Measurements from ENCODE around the gene BEND6. TPM values are rescaled to one million over a fixed set of nuclear protein-coding genes. Genes with fewer than 3 reads are reported as not detected.

BEND6 gene
- total RNA-seq, result 2.1 and 7.4 TPM in 2 replicates

- peak; percentile 19 for DNase-seq (ENCODE audit: low read depth)
These were observed at the start of gene BEND6 for GRCh38 chr6:56954403-56955170. Gene BEND6 (plus strand): TSS chr6:56955107. CDS start chr6:56981811, 26,704 bp downstream.

- no peak for DNase-seq (ENCODE audit: low read depth)
These were observed 49.5 kb upstream of the BEND6 start for GRCh38 chr6:56905378-56905777.

GRCh38 chr6:56906752-56907151 lies 48.2 kb upstream of the BEND6 start:
- no peak for DNase-seq (ENCODE audit: low read depth)

GRCh38 chr6:56909115-56909907 lies 45.6 kb upstream of the BEND6 start:
- no peak for DNase-seq (ENCODE audit: low read depth)

- peak; percentile 70 for DNase-seq (ENCODE audit: low read depth)
These were observed 43.1 kb upstream of the BEND6 start for GRCh38 chr6:56911847-56912246.

GRCh38 chr6:56913285-56914074 lies 41.4 kb upstream of the BEND6 start:
- no peak for DNase-seq (ENCODE audit: low read depth)

GRCh38 chr6:56914798-56915658 lies 39.9 kb upstream of the BEND6 start:
- DNase-seq (ENCODE audit: low read depth), result no peak

- DNase-seq (ENCODE audit: low read depth), result no peak
These were observed 39.1 kb upstream of the BEND6 start for GRCh38 chr6:56915832-56916231.

- DNase-seq (ENCODE audit: low read depth), result no peak
These were observed 37.9 kb upstream of the BEND6 start for GRCh38 chr6:56916849-56917551.

- no peak for DNase-seq (ENCODE audit: low read depth)
These were observed 32.3 kb upstream of the BEND6 start for GRCh38 chr6:56922645-56923044.

GRCh38 chr6:56923565-56923964 lies 31.3 kb upstream of the BEND6 start:
- DNase-seq (ENCODE audit: low read depth), result no peak

- peak; percentile 37 for DNase-seq (ENCODE audit: low read depth)
These were observed 27.1 kb upstream of the BEND6 start for GRCh38 chr6:56927538-56928453.

GRCh38 chr6:56930846-56931245 lies 24.1 kb upstream of the BEND6 start:
- no peak for DNase-seq (ENCODE audit: low read depth)

- no peak for DNase-seq (ENCODE audit: low read depth)
These were observed 21.9 kb upstream of the BEND6 start for GRCh38 chr6:56932910-56933477.

- DNase-seq (ENCODE audit: low read depth), result peak; percentile 11
These were observed 21.3 kb upstream of the BEND6 start for GRCh38 chr6:56933650-56934049.

GRCh38 chr6:56934876-56935275 lies 20.0 kb upstream of the BEND6 start:
- DNase-seq (ENCODE audit: low read depth), result no peak

GRCh38 chr6:56936466-56936865 lies 18.4 kb upstream of the BEND6 start:
- DNase-seq (ENCODE audit: low read depth), result peak; percentile 16

GRCh38 chr6:56938649-56939191 lies 16.2 kb upstream of the BEND6 start:
- DNase-seq (ENCODE audit: low read depth), result peak; percentile 100

- DNase-seq (ENCODE audit: low read depth), result no peak
These were observed 14.4 kb upstream of the BEND6 start for GRCh38 chr6:56940463-56940862.

Data from renal cortical epithelial cell (primary cell).